ENCODE results near the gene HSD11B2. TPM values are rescaled to one million over a fixed set of nuclear protein-coding genes. Genes with fewer than 3 reads are reported as not detected.

The HSD11B2 gene
- total RNA-seq, 1 experiment from 2014 or later: 9.7 TPM

DNA sequence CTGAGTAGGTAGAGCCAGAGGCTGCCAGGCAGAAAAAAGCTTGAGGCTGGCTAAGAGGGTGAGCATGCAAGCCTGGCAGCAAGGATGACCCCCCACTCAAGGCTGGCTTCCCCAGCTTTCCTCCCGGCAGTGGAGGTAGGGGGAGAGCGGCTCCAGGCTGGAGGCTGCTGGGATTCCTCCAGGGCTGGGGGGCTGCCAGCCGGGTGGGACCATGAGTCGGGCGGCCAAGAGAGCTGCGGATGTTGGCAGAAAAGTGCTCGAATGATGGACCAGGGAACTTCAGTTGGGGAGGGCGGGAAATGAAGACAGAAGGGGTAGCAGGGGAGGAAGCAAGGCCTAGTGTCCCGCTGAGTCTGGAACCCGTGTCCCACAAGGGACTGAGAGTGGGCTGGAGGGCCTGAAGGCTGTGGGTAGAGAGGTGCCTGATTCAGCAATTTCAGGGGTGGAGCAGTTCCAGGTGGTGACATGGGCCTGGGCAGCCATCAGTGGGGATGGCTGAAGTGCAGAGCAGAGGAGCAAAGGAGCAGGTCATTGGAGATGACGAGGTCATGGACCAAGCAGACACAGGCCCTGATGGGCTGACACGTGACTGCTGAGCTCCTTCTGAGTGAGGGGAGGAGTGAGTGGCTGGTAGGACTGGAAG is 20.3 kb downstream of the HSD11B2 start:
- Histone ChIP-seq H3K27ac (ENCODE audit: low read depth, low read length) (no peak overlapping the region), H3K9me3 (ENCODE audit: control insufficient read depth in 1 of 2, insufficient read depth in 1 of 2, low read depth in 1 of 2, low read length in 2 of 2) (no peaks in the 10 kb centered on the region), H3K79me2 (ENCODE audit: insufficient read depth, low read length) (no peaks in the 10 kb centered on the region), H3K9me2 (ENCODE audit: insufficient read depth) (no peaks in the 10 kb centered on the region), H3K27me3 (ENCODE audit: insufficient read depth, low read length) (no peaks in the 10 kb centered on the region), H3K4me3 (replicated peaks in 1 of 2; ENCODE audit: low read depth in 1 of 2, low read length in 2 of 2) (no peak overlapping the region), H4K20me1 (ENCODE audit: insufficient read depth) (no peaks in the 10 kb centered on the region), H2AFZ (ENCODE audit: low read depth, low read length, poor library complexity, severe bottlenecking) (no peak overlapping the region), H3K36me3 (ENCODE audit: control insufficient read depth in 1 of 2, insufficient read depth in 2 of 2, low read length in 2 of 2) (no peaks in the 10 kb centered on the region), H3K4me2 (ENCODE audit: low read length) (no peak overlapping the region), H3K4me1 (ENCODE audit: control insufficient read depth in 1 of 2, insufficient read depth in 2 of 2, low read length in 2 of 2) (peaks cover 0 to 3% of the 10 kb centered on the region in 2 experiments; a peak in 1 of 4 replicates), H3K9ac (ENCODE audit: low read length) (no peak overlapping the region)
- TF ChIP-seq YY1 (IDR thresholded peaks at IDR 0.05; ENCODE audit: extremely low read depth, insufficient replicate concordance, low read depth, low read length) (no peak), ZFX (IDR thresholded peaks at IDR 0.05) (no peak), FOSL1 (IDR thresholded peaks at IDR 0.05; ENCODE audit: low read depth) (no peak), SIN3A (IDR thresholded peaks at IDR 0.05; ENCODE audit: low read depth) (no peak), POLR2AphosphoS5 (IDR thresholded peaks at IDR 0.05; ENCODE audit: low read depth, low read length) (no peak), ELF1 (IDR thresholded peaks at IDR 0.05; ENCODE audit: borderline replicate concordance, low read depth) (no peak), REST (IDR thresholded peaks at IDR 0.05; ENCODE audit: low read depth) (no peak), SP1 (IDR thresholded peaks at IDR 0.05; ENCODE audit: low read depth) (no peak), TCF7L2 (IDR thresholded peaks at IDR 0.05; ENCODE audit: borderline replicate concordance, extremely low read depth, insufficient read depth, insufficient read length) (no peak), CBX3 (IDR thresholded peaks at IDR 0.05; ENCODE audit: low read depth) (no peak), EZH2 (IDR thresholded peaks at IDR 0.05) (no peak), EGR1 (IDR thresholded peaks at IDR 0.05; ENCODE audit: low read depth) (no peak), SRF (IDR thresholded peaks at IDR 0.05; ENCODE audit: low read depth) (no peak), EZH2phosphoT487 (IDR thresholded peaks at IDR 0.05; ENCODE audit: borderline replicate concordance) (no peak), CTCF (IDR thresholded peaks at IDR 0.05 in 2 of 3, conservative IDR thresholded peaks at IDR 0.05 in 1 of 3; ENCODE audit: borderline replicate concordance in 1 of 3, insufficient read depth in 1 of 3, low read depth in 2 of 3, low read length in 2 of 3) (no peak)
- TF ChIP-seq, protein P1, sequence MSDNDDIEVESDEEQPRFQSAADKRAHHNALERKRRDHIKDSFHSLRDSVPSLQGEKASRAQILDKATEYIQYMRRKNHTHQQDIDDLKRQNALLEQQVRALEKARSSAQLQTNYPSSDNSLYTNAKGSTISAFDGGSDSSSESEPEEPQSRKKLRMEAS (IDR thresholded peaks at IDR 0.05): no peak
- CTCF ChIA-PET: interaction anchor here (0.9 to 2.5 kb wide), 2 partner anchors 17 to 23 kb away, joined by 3 to 6 read pairs; no protein-coding TSS in a partner anchor
- POLR2A ChIA-PET: no interaction called here
- ATAC-seq: no peak
- RAD21 ChIA-PET (ENCODE audit: low non-redundant PET in 1 of 2, low total read pairs in 2 of 2, uncharacterized antibody in 2 of 2, unreplicated experiment in 2 of 2): no interaction called here
- DNase-seq (ENCODE audit: low read depth, low spot score): no peak
- no TSS peak for BruUV-seq (replicated peaks)
- intact Hi-C loops (cut with micrococcal nuclease): no loop called here

Data from HCT116 (cell line).